Measurements from ENCODE around the gene METAP1. TPM values are rescaled to one million over a fixed set of nuclear protein-coding genes. Genes with fewer than 3 reads are reported as not detected.

METAP1 gene
- total and polyA plus RNA-seq, 2 of the 8 experiments (the other 6 are each of a cell fraction or from before 2014, with no cell fraction given), result 50.6 to 85.2 TPM

- POLR2A ChIA-PET (ENCODE audit: partially characterized antibody), result interaction anchor here (0.9 to 2.6 kb wide), 8 partner anchors 10 to 85 kb away, joined by 3 to 16 read pairs (median 6); partner anchors contain the start of genes EIF4E and METAP1
- 95% methylated on average over 6 of the region's 6 CpGs; no CpG with 5 or more reads in 1 of the 2 experiments for WGBS, 2 experiments (ENCODE audit: extremely low coverage in 1 of 2, insufficient coverage in 1 of 2, insufficient read length in 1 of 2, insufficient replicate concordance in 2 of 2, low coverage in 1 of 2, low lambda C conversion rate in 2 of 2, missing lambda C conversion rate in 1 of 2)
- peaks cover 0 to 2% (median 0%) of the 10 kb centered on the region in 4 experiments; a peak in 2 of 7 replicates for H3K4me1 ChIP-seq (replicated peaks in 1 of 4; ENCODE audit: control insufficient read depth in 3 of 4, insufficient read depth in 4 of 4, low read length in 3 of 4)
Observed at GRCh38 chr4:99013884-99014523, 18.5 kb downstream of the METAP1 start.

More at GRCh38 chr4:99013884-99014523, 18.5 kb downstream of the METAP1 start:
- DNase-seq (ENCODE audit: low read depth in 1 of 2, low spot score in 2 of 2), result no peak
- CTCF ChIA-PET (ENCODE audit: partially characterized antibody), result interaction anchor here (1.1 to 2.0 kb wide), 4 partner anchors 19 to 42 kb away, joined by 3 to 11 read pairs (median 3); no protein-coding TSS in a partner anchor
- H2AFZ ChIP-seq (ENCODE audit: low read length), result no peak overlapping the region
- H2AK5ac ChIP-seq (ENCODE audit: low read depth, low read length), result no peak overlapping the region
- peaks cover 0 to 7% (median 3%) of the 10 kb centered on the region in 4 experiments; a peak in 3 of 8 replicates for H3K36me3 ChIP-seq (ENCODE audit: control insufficient read depth in 2 of 4, insufficient read depth in 4 of 4, low read length in 3 of 4)
- H4K91ac ChIP-seq (replicated peaks; ENCODE audit: insufficient read length, low read length), result no peak overlapping the region
- no peak overlapping the region; the same call in 1 of the 2 replicates for H3K27ac ChIP-seq (ENCODE audit: low read depth, low read length)
- TF ChIP-seq EZH2 (IDR thresholded peaks at IDR 0.05; ENCODE audit: low read depth, low read length, severe bottlenecking), result no peak
- TF ChIP-seq SIN3A (conservative IDR thresholded peaks at IDR 0.05 in 1 of 2, IDR thresholded peaks at IDR 0.05 in 1 of 2; ENCODE audit: low read depth in 1 of 2, low read length in 2 of 2), result no peak
- TF ChIP-seq TEAD4 (IDR thresholded peaks at IDR 0.05; ENCODE audit: low read depth, low read length), result no peak
- no peak for TF ChIP-seq JUND (IDR thresholded peaks at IDR 0.05; ENCODE audit: low read length)
- no peak for TF ChIP-seq YY1 (IDR thresholded peaks at IDR 0.05; ENCODE audit: low read depth, low read length)
- no peak for TF ChIP-seq ASH2L (IDR thresholded peaks at IDR 0.05; ENCODE audit: low read length)
- no peak for TF ChIP-seq TCF12 (IDR thresholded peaks at IDR 0.05; ENCODE audit: low read depth, low read length)
- no peak overlapping the region for H3K4ac ChIP-seq (replicated peaks; ENCODE audit: insufficient read length, low read depth, low read length)
- H3K56ac ChIP-seq (replicated peaks; ENCODE audit: insufficient read length, low read depth, low read length), result no peak overlapping the region
- H3K14ac ChIP-seq (ENCODE audit: insufficient read length), result no peak overlapping the region
- FAIRE-seq, result no peak
- no peak overlapping the region for H2BK120ac ChIP-seq (replicated peaks; ENCODE audit: low read depth, low read length)
- no peak overlapping the region for H2BK5ac ChIP-seq (ENCODE audit: low read depth, low read length)
- H3K79me2 ChIP-seq (ENCODE audit: control insufficient read depth in 1 of 2, insufficient read depth in 2 of 2, low read length in 2 of 2), result peaks cover 26 to 100% of the 10 kb centered on the region in 2 experiments
- no peak overlapping the region for H4K8ac ChIP-seq (ENCODE audit: extremely low read depth, insufficient read depth, low read length)
- H3K27me3 ChIP-seq (replicated peaks in 1 of 4; ENCODE audit: control insufficient read depth in 3 of 4, extremely low read depth in 1 of 4, insufficient read depth in 3 of 4, low read length in 3 of 4), result no peaks in the 10 kb centered on the region
- peaks cover 1 to 5% of the 10 kb centered on the region in 2 experiments for H4K20me1 ChIP-seq (replicated peaks in 1 of 2; ENCODE audit: control insufficient read depth in 1 of 2, insufficient read depth in 2 of 2, low read length in 2 of 2)
- H3K4me2 ChIP-seq (ENCODE audit: insufficient read depth in 1 of 2, low read depth in 2 of 2, low read length in 2 of 2), result no peak overlapping the region
- H3K23ac ChIP-seq (ENCODE audit: insufficient read length), result no peak overlapping the region
- peaks cover 3 to 7% of the 10 kb centered on the region in 2 experiments; a peak in 3 of 4 replicates for H3K9me3 ChIP-seq (ENCODE audit: insufficient read depth in 2 of 2, low read depth in 1 of 2, low read length in 1 of 2)
- H2BK15ac ChIP-seq (ENCODE audit: low read length), result no peak overlapping the region
- H3K4me3 ChIP-seq (ENCODE audit: extremely low read depth in 1 of 4, insufficient read depth in 2 of 4, low read depth in 3 of 4, low read length in 4 of 4), result no peak overlapping the region
- H3K9ac ChIP-seq (replicated peaks in 1 of 4; ENCODE audit: extremely low read depth in 1 of 4, low read depth in 3 of 4, low read length in 3 of 4), result no peak overlapping the region; a peak in 2 of 7 replicates
- no peak overlapping the region for H4K5ac ChIP-seq (ENCODE audit: insufficient read length, low read depth, low read length)
- no peak overlapping the region; the same call in 1 of the 2 replicates for H2BK12ac ChIP-seq (ENCODE audit: low read depth, low read length)
- no peaks in the 10 kb centered on the region for H3K23me2 ChIP-seq (ENCODE audit: low read depth, low read length)
- no peak overlapping the region for H3K18ac ChIP-seq (ENCODE audit: extremely low read depth, low read length)
- peaks cover 12% of the 10 kb centered on the region for H3K79me1 ChIP-seq (ENCODE audit: low read depth, low read length)
- no peak overlapping the region for H2BK20ac ChIP-seq (ENCODE audit: low read length)
